HEK293 (cell line): ENCODE measurements around the gene EFCAB9.

Experiments
- REPIN1 ChIP-seq: fragments of 450-650 bp; formaldehyde crosslinking; IDR thresholded peaks from 2 replicates; pipeline ENCODE4 v1.5.1; 2017; ENCODE audit warnings: missing biosample characterization, missing genetic modification characterization, low read depth
- ZNF560 ChIP-seq: fragments of 450-650 bp; formaldehyde crosslinking; IDR thresholded peaks from 2 replicates; pipeline ENCODE4 v1.5.1; 2017; ENCODE audit warnings: missing biosample characterization, missing genetic modification characterization, borderline replicate concordance
- ZNF629 ChIP-seq: fragments of 450-650 bp; formaldehyde crosslinking; IDR thresholded peaks from 2 replicates; pipeline ENCODE4 v1.5.1; 2017; ENCODE audit warnings: missing biosample characterization, missing genetic modification characterization
- TF ChIP-seq, protein P1 (sequence below): fragments of 450-650 bp; formaldehyde crosslinking; IDR thresholded peaks from 2 replicates; pipeline ENCODE4 v1.5.1; 2016; ENCODE audit warnings: missing biosample characterization, missing genetic modification characterization
- TF ChIP-seq, protein P2 (sequence below): fragments of 450-650 bp; formaldehyde crosslinking; IDR thresholded peaks from 2 replicates; pipeline ENCODE4 v1.5.1; 2016; ENCODE audit warnings: missing biosample characterization, missing genetic modification characterization
- TF ChIP-seq, protein P3 (sequence below): fragments of 450-650 bp; formaldehyde crosslinking; IDR thresholded peaks from 2 replicates; pipeline ENCODE4 v1.5.1; 2016; ENCODE audit warnings: missing biosample characterization, missing genetic modification characterization, low read depth

DNA sequence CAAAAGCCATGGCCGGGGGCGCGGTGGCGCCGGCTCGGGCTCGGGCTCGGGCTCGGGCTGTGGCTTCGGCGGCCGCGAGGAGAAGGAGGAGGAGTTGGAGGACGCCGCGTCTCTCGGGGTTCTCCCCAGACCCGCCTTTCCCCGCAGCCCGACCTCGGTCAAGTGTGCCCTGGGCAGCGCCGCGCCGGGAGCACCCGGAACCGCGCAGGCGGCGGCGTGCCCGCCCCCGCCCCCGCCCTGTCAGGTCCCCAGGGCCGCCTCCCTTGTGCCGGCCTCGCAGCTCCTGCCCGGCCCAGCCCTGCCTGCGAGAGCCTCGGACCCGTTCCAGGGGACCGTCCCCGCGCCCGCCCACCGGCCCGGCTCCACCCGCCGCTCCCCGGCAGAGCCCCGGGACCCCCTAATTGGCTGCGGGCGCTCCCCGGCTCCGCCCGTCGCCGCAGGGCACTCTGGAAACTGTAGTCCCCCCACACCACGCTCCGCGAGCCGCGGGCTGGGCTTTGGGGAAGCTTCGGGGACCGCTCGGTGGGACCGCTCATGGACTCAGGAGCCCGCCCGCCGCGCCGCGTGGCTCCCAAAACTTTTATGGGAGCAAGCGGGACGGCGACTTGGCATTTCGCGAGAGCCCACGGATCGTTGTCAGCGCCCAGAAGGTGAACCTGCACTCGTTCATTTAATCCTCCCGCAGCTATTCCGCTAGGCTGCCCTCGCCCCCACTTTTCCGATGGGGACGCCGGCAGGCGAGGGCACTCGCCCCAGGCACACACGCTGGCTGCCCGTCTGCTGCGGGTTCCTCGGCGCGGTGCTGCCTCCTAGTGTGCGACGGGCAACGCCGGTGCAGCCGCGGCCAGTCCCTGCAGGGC is 5.7 kb upstream of the EFCAB9 start, which contains the start of gene STK10:
- TF ChIP-seq ZNF560 (tag by site-specific recombination) = no peak
- TF ChIP-seq, protein P1, sequence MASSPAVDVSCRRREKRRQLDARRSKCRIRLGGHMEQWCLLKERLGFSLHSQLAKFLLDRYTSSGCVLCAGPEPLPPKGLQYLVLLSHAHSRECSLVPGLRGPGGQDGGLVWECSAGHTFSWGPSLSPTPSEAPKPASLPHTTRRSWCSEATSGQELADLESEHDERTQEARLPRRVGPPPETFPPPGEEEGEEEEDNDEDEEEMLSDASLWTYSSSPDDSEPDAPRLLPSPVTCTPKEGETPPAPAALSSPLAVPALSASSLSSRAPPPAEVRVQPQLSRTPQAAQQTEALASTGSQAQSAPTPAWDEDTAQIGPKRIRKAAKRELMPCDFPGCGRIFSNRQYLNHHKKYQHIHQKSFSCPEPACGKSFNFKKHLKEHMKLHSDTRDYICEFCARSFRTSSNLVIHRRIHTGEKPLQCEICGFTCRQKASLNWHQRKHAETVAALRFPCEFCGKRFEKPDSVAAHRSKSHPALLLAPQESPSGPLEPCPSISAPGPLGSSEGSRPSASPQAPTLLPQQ = peak; percentile 92
- TF ChIP-seq, protein P2, sequence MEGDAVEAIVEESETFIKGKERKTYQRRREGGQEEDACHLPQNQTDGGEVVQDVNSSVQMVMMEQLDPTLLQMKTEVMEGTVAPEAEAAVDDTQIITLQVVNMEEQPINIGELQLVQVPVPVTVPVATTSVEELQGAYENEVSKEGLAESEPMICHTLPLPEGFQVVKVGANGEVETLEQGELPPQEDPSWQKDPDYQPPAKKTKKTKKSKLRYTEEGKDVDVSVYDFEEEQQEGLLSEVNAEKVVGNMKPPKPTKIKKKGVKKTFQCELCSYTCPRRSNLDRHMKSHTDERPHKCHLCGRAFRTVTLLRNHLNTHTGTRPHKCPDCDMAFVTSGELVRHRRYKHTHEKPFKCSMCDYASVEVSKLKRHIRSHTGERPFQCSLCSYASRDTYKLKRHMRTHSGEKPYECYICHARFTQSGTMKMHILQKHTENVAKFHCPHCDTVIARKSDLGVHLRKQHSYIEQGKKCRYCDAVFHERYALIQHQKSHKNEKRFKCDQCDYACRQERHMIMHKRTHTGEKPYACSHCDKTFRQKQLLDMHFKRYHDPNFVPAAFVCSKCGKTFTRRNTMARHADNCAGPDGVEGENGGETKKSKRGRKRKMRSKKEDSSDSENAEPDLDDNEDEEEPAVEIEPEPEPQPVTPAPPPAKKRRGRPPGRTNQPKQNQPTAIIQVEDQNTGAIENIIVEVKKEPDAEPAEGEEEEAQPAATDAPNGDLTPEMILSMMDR = peak; percentile 98
- TF ChIP-seq, protein P3, sequence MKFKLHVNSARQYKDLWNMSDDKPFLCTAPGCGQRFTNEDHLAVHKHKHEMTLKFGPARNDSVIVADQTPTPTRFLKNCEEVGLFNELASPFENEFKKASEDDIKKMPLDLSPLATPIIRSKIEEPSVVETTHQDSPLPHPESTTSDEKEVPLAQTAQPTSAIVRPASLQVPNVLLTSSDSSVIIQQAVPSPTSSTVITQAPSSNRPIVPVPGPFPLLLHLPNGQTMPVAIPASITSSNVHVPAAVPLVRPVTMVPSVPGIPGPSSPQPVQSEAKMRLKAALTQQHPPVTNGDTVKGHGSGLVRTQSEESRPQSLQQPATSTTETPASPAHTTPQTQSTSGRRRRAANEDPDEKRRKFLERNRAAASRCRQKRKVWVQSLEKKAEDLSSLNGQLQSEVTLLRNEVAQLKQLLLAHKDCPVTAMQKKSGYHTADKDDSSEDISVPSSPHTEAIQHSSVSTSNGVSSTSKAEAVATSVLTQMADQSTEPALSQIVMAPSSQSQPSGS (tag by site-specific recombination) = no peak
- peak; percentile 57 for TF ChIP-seq ZNF629 (tag by site-specific recombination)
- no peak for TF ChIP-seq REPIN1 (tag by site-specific recombination)
